Testis (tissue), 2 donors: ENCODE results near the gene UNC13B.

Source experiments
- CTCF ChIP-seq, 3 experiments: fragments of 450-650 bp in 2 of 3; fragments of 200-600 bp in 1 of 3; sonication (generic) in 1 of 3; IDR thresholded peaks; one replicate each; pipeline ENCODE4 v1.5.1; 2016 to 2019; ENCODE audit warnings: antibody characterized with exemption in 3 of 3, mild to moderate bottlenecking in 2 of 3, moderate library complexity in 1 of 3
- POLR2A ChIP-seq: fragments of 450-650 bp; IDR thresholded peaks from one replicate; pipeline ENCODE4 v1.6.1; 2017; ENCODE audit warnings: antibody characterized with exemption, mild to moderate bottlenecking, moderate library complexity

DNA sequence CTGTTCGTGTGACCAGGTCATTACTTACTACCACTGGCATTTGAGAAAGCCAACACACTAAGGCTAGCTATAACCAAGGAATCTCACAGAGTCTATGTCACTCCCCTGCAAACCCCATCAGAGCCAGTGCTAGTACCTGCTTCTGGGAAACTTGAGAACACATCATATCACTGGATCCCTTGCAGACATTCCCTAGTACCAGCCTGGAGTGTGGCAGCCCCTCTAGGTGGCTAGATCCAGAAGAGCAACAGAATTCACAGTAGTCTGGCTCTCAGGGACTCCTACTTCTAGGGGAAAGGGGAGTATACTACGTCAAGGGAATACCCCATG is 254.3 kb downstream of the UNC13B start:
- TF ChIP-seq CTCF (IDR thresholded peaks at IDR 0.05) (no peak), POLR2A (no peak)
